Measurements from ENCODE around the gene IGSF3.
"Not testable (repeated sequence)": the region's sequence is repeated elsewhere in the genome, so short reads cannot be mapped to it uniquely, and the experiment has no call there.

- TF ChIP-seq EZH2 (IDR thresholded peaks at IDR 0.05; ENCODE audit: low read length); CTCF (optimal IDR thresholded peaks at IDR 0.05 in 1 of 3, IDR thresholded peaks at IDR 0.05 in 1 of 3, conservative IDR thresholded peaks at IDR 0.05 in 1 of 3; ENCODE audit: extremely low read depth in 1 of 3, insufficient read depth in 2 of 3, low read length in 3 of 3): not testable (repeated sequence)
Measured at GRCh38 chr1:116591951-116592605, 75.5 kb downstream of the IGSF3 start.

Data from keratinocyte (primary cell).